Measurements from ENCODE around the gene ST7.

- TF ChIP-seq POLR2AphosphoS5 (IDR thresholded peaks at IDR 0.05; ENCODE audit: borderline replicate concordance, low read depth, low read length) (no peak), EZH2 (IDR thresholded peaks at IDR 0.05) (no peak), FOXP2 (optimal IDR thresholded peaks at IDR 0.05; ENCODE audit: control extremely low read depth, extremely low read length, insufficient read depth) (no peak)
Measured at GRCh38 chr7:117015258-117016184, 62.2 kb downstream of the ST7 start.

All from SK-N-MC (cell line).